MV-4-11 (cell line): ENCODE data around the gene TALDO1.

Source experiments
- DNase-seq: peaks from one replicate; lab custom pipeline; 2025; lab: John Stamatoyannopoulos, UW

TALDO1 gene

DNA sequence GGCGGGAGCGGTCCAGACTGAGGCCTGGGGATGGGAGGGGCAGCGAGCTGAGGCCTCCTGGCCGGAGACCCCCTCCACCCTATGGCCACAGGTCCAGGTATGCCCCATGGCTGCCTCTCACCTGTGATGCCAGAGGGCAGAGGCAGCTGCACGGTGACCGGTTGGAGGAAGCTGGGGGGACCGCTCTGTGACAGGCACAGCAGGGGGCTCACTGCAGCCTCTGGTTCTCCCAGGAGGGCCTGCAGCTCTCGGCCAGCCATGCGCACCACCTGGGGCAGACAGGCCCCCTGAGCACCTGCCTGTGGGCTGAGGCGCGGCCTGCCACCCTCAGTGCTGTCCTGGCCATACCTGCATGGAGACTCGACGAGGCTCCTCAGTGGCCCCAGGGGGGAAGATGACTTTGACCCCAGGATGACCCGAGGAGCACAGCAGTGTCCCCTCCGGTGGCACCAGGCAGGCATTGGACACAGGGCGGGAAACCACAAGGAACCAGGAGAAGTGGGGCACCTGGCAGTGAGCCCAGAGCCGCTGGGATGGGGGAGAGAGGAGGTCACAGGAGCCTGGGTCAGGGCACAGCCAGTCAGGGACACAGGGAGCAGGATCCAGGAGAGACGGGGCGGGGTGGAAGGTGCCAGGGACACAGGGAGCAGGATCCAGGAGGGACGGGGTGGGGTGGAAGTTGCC is 54.0 kb downstream of the TALDO1 start:
- no peak for DNase-seq

GRCh38 chr11:802018-802617 is 54.9 kb downstream of the TALDO1 start:
- DNase-seq, result no peak

GRCh38 chr11:802693-803466 is 55.6 kb downstream of the TALDO1 start:
- DNase-seq, result no peak

GRCh38 chr11:803467-803742 is 56.1 kb downstream of the TALDO1 start:
- no peak for DNase-seq

GRCh38 chr11:803770-804598 is 56.7 kb downstream of the TALDO1 start:
- DNase-seq, result no peak

- no peak for DNase-seq
These were observed 57.3 kb downstream of the TALDO1 start for GRCh38 chr11:804599-804964.

DNA sequence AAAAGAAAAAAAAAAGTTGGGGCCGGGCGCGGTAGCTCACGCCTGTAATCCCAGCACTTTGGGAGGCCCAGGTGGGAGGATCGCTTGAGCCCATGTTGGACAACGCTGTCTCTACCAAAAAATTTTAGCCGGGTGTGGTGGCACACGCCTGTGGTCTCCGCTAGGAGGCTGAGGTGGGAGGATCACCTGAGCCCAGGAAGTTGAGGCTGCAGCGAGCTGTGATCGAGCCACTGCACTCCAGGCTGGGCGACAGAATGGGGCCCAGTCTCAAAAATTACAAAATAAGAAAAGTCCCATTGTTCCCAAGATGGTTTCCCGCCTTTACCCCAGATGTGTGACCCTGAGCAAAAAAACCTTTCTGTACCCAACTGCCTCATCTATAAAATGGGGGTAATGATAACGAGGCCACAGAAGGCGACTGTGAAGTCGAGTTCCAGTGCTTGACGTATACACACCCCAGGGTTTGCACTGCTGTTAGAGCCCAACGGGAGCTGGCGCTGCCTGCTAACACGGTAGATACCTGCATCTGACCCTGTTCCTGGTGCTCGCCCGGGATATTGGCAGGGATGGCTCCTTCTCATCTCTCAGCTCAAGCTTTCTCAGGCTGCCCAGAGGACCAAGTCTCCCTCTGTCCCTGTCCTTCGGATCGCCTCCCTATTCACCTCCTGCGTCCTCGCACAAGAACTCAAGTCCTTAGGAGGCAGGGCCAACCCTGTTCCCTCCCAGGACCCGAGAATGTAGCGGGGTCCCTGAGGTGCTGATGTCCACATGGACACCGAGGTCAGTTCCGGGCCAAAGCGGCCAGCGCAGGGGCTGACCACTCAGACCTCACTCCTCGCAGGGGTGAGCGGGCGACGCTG is 61.4 kb downstream of the TALDO1 start:
- no peak for DNase-seq

DNA sequence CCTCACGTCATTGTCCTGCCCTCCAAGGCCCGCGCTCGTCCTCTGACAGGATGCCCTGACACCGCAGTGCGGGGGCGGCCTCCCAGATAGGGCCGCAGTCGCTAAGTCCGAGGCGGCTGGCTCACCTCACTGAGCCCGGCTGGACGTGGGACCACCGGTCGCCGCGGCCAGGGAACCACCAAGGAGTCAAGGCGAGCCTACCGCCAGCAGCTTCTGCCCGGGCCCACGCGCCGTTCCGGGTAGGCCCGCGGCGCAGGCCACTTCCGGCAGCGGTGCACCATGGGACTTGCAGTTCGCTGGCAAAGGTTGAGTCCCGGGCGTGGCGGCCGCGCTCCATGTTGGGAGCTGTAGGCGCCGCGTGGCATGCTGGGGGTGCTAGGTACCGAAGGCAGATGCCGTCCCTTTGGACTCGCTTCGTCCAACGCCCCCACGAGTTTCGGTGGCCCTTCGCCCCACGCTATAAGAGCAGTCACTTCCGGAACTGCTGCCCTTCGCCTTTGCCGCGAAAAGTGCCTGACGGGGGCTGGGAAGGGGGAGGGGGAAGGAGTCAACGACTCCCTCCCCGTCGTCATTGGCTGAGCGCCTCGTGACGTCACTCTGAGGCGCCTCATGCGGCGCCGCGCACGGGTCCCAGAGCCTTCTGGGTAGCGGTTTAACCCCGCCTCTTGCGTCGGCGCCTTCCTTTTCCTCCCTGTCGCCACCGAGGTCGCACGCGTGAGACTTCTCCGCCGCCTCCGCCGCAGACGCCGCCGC is 62.2 kb downstream of the TALDO1 start, which contains the start of gene RPLP2:
TSS of gene RPLP2 (plus strand) at position 681 of the 753 bp plus-strand sequence. CDS start 268 bp downstream, outside the sequence.
- peak; percentile 97 for DNase-seq

DNA sequence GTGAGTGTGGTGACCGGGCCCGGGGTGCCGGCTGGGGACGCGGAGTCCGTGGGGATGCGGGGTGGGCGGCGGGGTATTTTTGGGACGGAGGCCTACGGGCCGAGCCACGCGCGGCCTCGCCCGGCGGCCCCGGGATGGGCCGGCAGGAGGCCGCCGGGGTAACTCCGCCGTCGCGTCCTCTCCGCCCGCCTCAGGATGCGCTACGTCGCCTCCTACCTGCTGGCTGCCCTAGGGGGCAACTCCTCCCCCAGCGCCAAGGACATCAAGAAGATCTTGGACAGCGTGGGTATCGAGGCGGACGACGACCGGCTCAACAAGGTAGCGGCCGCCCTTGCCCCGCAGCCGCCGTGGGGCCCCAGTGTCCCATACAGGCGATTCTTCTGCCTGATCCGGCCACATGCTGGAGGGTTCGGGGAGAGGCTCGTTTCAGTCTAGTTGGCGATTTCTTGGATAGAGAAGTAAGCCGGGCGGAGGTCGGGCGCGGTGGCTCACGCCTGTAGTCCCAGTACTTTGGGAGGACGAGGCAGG is 62.8 kb downstream of the TALDO1 start:
- no peak for DNase-seq

GRCh38 chr11:811446-812245 is 64.4 kb downstream of the TALDO1 start:
- no peak for DNase-seq

DNA sequence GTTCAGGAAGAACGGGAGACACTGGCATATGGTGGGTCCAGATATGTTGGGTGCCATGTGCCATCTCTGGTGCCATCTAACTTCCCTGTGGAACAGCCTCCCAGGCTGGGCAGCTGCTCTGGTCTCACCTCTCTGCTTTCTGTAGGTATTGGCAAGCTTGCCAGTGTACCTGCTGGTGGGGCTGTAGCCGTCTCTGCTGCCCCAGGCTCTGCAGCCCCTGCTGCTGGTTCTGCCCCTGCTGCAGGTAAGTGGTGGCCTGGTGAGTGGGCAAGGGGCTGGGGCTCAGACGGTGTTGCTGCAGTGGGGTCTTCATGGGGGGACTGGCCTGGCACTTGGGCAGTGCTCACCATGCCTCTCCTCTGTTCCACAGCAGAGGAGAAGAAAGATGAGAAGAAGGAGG is 65.1 kb downstream of the TALDO1 start:
- no peak for DNase-seq

GRCh38 chr11:813072-813455 is 65.8 kb downstream of the TALDO1 start:
- DNase-seq, result no peak

GRCh38 chr11:813456-814096 is 66.3 kb downstream of the TALDO1 start:
- DNase-seq, result peak; percentile 38
